A549 (cell line): ENCODE data around the gene OR4D2.

ENCODE experiments used
- RFX5 ChIP-seq: fragments of 450-650 bp; IDR thresholded peaks from 2 replicates; pipeline ENCODE4 v1.7.1; 2014; ENCODE audit warnings: antibody characterized with exemption, mild to moderate bottlenecking, moderate library complexity
- TF ChIP-seq, protein P1 (sequence below): fragments of >200 bp; sonication (Bioruptor Twin); formaldehyde crosslinking; IDR thresholded peaks from 3 replicates; pipeline ENCODE4 v1.5.1; 2016

DNA sequence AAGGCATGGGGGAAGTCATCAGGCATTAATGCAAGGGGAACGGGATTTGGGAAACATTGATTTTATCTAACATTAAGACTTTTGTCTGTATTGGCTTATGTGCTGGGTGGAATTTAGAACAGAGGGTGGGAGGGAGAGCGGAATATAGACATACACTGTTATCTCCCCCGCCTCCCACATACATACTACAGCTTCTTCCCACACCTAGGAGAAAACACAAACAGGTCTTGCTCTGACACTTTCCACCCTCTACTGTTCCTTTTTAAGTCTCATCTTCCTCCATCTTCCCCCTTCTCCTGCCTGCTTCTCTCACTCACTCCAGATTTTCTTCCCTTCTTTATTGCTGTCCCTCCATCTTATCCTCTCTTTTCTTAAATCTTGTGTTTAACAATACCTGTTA, 18.2 kb upstream of the OR4D2 start:
- TF ChIP-seq RFX5: no peak
- TF ChIP-seq, protein P1, sequence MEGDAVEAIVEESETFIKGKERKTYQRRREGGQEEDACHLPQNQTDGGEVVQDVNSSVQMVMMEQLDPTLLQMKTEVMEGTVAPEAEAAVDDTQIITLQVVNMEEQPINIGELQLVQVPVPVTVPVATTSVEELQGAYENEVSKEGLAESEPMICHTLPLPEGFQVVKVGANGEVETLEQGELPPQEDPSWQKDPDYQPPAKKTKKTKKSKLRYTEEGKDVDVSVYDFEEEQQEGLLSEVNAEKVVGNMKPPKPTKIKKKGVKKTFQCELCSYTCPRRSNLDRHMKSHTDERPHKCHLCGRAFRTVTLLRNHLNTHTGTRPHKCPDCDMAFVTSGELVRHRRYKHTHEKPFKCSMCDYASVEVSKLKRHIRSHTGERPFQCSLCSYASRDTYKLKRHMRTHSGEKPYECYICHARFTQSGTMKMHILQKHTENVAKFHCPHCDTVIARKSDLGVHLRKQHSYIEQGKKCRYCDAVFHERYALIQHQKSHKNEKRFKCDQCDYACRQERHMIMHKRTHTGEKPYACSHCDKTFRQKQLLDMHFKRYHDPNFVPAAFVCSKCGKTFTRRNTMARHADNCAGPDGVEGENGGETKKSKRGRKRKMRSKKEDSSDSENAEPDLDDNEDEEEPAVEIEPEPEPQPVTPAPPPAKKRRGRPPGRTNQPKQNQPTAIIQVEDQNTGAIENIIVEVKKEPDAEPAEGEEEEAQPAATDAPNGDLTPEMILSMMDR: no peak
